Measurements from ENCODE around the gene TECTA.
A peak's percentile ranks its signal among the peaks of the same experiment; 100 is the strongest.

Gene TECTA

GRCh38 chr11:121063728-121064127 is 37.3 kb upstream of the TECTA start:
- DNase-seq (ENCODE audit: low spot score) = no peak
- TF ChIP-seq CTCF (IDR thresholded peaks at IDR 0.05; ENCODE audit: extremely low read depth, missing control alignments) = no peak

- TF ChIP-seq CTCF (IDR thresholded peaks at IDR 0.05; ENCODE audit: extremely low read depth, missing control alignments) = no peak
These were observed 34.4 kb upstream of the TECTA start for GRCh38 chr11:121066623-121067022.

GRCh38 chr11:121067026-121067425 is 34.0 kb upstream of the TECTA start:
- no peak for TF ChIP-seq CTCF (IDR thresholded peaks at IDR 0.05; ENCODE audit: extremely low read depth, missing control alignments)
- no peak for DNase-seq (ENCODE audit: low spot score)

More at GRCh38 chr11:121066623-121067022, 34.4 kb upstream of the TECTA start:
- DNase-seq (ENCODE audit: low spot score) = no peak

- TF ChIP-seq CTCF (IDR thresholded peaks at IDR 0.05; ENCODE audit: extremely low read depth, missing control alignments) = no peak
These were observed 33.6 kb upstream of the TECTA start for GRCh38 chr11:121067453-121067852.

GRCh38 chr11:121067962-121068647 is 32.9 kb upstream of the TECTA start:
- DNase-seq (ENCODE audit: low spot score) = peak; percentile 9
- TF ChIP-seq CTCF (IDR thresholded peaks at IDR 0.05; ENCODE audit: extremely low read depth, missing control alignments) = no peak

More at GRCh38 chr11:121067453-121067852, 33.6 kb upstream of the TECTA start:
- DNase-seq (ENCODE audit: low spot score) = no peak

GRCh38 chr11:121068787-121069186 is 32.3 kb upstream of the TECTA start:
- DNase-seq (ENCODE audit: low spot score) = no peak
- no peak for TF ChIP-seq CTCF (IDR thresholded peaks at IDR 0.05; ENCODE audit: extremely low read depth, missing control alignments)

- no peak for TF ChIP-seq CTCF (IDR thresholded peaks at IDR 0.05; ENCODE audit: extremely low read depth, missing control alignments)
- DNase-seq (ENCODE audit: low spot score) = no peak
These were observed 29.8 kb upstream of the TECTA start for GRCh38 chr11:121070951-121071845.

Measured in GM20000 (cell line).